GM21723 (cell line): ENCODE results near the gene ENAH.
"Not testable (repeated sequence)": the region's sequence is repeated elsewhere in the genome, so short reads cannot be mapped to it uniquely, and the experiment has no call there.

Experiments used
- ATAC-seq: cut with Tn5 transposase; IDR thresholded peaks from one replicate; pipeline ENCODE4 v1.9.1; 2021; ENCODE audit warnings: mild to moderate bottlenecking, moderate library complexity; ENCODE audit not compliant: unreplicated experiment

ENAH gene

GRCh38 chr1:225652729-225653462, at the start of gene ENAH:
ENAH (minus strand) TSS chr1:225653123; CDS start chr1:225652690, 433 bp downstream.
- peak; percentile 69 for ATAC-seq

DNA sequence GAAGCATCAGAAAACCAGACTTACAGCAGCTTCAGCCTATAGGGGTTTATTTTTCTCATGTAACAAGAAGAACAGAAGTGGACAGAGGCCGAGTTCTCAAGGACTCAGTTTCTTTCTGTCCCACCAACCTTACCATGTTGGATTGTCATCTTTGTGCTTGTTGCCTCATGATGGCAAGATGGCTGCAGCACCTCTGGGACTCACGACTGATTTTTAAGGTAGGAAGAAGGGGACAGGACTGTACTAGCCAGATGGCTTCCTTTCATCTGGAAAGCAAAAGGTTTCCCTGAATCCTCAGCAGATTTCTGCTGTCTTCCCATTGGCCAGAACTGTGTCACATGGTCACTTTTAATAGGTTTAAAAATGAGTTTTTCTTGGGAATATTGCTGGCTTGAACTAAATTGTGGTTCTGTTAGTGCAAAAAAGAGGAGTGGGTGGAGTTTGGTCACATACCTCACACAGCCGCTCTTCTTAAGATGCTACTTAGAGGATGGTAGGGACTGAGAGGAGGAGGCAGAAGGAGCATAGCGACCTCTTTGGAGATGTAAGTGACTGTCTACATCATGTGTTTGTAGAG, 48.1 kb upstream of the ENAH start:
- ATAC-seq, result no peak

DNA sequence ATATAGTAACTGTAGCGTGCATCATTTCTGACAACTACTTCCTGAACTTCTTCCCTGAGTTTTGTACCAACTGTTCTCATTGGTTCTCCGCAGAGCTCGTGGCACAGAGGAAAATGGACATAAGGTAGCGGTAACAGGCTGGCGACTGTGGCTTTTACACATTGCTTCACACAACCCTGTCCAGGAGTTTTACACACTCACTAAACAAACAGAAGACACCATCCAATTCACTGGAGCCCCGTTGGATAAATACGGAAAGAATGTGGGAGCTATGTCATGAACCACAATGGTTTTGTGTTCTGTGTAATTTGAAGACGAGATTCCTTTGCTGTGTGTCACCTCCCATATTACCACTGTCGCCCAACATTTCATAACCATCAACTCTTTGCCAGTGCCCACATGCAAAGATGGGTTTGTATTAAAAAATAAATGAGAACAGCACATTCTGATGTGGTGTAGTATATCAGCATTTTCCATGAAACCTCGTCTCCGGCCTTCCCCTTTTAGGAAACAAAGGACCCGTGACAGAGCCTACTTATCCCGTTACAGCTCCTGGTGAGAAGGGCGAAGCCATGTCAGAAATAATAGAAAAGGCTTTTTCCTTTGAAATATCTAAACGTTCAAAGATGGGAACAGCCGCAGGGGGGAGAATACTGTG, 47.4 kb upstream of the ENAH start:
- ATAC-seq, result no peak

DNA sequence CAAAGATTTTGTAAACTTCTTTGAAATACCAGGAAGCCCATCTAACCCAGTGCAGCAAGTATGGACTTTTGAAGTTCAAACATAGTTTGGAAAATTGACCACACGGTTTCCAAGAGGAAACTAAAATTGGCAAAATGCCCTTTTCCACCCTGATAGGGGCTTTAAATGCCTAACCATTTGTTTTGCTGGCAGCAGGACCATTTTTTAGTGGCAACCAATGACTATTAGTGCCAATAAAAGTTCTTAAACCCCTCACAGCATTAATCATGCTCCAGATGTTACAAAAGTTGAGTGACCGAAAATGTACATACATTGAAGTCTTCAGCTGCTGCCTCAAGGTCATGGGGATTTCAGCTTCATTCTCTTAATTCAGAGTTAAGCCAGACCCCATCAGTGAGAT, 46.4 kb upstream of the ENAH start:
- ATAC-seq, result no peak

GRCh38 chr1:225698194-225698593, 45.3 kb upstream of the ENAH start:
- ATAC-seq, result not testable (repeated sequence)

GRCh38 chr1:225697428-225697827, 44.5 kb upstream of the ENAH start:
- ATAC-seq, result no peak

DNA sequence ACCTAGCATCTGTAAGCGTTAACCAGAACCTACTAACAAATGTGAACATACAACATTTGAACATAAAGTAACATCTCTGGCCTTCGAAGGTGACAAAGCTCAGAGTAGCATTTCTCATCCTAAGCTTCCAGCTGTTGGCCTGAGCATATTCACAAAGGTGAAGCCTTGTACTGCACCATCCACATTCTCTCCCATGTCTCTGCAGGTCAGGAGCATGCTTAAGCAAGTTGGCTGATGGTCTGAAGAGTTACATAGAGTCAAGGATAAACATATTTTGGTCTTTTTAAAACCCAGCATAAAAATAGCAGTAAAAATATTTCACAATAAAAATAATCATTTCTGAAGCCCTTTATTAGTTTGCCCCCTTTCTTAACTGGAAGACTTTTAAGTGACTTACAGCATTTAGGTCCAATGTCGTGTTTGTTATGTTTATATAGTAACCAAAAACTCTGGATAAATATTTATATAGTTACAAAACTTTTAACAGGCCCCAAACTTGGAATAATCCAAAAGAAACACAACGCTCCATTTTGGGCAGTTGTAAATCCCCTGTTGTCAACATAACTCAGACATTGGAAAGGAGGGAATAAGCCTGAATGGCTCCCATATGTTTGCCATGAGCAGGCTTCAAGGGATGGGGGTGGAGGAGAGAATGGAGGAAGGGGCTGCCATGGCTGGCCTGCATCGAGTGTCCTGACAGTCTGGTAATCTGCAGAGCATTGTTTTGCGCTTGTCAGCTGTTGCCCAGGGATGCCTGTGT, 42.8 kb upstream of the ENAH start:
- no peak for ATAC-seq

DNA sequence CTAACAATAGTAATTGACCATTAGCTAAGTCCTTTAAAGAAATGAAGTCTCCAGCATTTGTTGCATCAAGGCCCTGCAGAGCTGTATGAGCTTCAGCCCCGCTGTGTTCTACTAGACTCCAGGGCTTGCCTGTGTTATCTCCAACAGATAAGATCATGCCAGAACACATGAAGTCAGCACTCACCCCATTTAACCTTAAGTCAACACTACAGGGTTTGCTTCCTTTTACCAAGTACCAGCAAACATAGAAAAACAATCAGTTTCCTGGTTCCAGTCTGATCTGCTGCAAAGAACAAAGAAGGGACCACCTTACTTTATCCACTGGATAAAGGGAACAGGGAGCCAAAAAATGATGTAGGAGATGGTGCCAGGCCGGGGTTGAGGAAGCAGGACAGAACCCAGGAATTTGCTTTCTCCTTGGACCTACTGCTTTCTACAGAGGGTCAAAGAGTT, 41.3 kb upstream of the ENAH start:
- ATAC-seq, result no peak

- ATAC-seq, result not testable (repeated sequence)
Observed at GRCh38 chr1:225693697-225694096, 40.8 kb upstream of the ENAH start.

- no peak for ATAC-seq
Observed at GRCh38 chr1:225693085-225693696, 40.3 kb upstream of the ENAH start.

DNA sequence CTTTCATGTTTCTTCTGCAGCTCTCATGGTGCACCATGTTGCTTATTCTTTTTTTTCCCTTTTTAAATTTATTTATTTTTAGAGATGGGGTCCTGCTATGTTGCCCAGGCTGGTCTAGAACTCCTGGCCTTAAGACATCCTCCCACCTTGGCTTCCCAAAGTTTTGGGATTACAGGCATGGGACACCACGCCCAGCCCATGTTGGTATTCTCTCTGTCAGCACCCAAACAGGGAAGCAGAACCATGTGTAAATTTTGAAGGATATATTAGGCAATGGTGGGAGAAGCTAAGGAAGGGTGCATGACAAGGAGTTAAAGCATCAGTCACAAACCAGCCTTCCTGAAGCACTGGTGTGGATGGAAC, 39.6 kb upstream of the ENAH start:
- no peak for ATAC-seq

DNA sequence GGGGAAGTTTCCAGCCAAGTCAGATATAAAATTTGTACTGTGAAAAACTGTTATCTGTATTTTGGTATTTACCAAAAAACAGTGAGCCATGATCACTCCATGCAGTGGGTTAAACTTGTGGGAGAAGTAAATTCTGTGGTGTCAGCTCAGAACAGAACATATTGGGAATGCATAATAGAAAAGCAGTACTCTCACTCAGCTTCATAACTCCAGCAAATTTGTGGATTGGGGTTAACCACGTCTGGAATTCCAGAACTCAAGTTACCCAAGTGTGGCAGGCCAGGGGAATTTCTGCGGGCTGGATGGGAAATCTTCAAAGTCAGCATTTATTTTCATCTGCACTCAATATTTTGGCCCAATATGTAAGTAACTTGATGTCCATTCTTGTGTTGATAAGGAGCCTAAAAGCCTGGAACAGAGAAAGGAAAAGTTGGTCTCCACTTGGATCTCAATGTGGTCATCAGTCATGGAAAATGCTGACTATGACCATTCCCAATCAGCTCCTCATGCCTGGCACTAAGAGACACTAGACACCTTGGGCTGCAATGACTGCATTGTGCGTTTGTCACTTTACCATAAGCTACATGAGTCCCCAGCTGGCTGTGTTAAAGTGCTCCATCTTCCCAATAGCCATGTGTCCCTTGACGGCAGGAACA, 39.1 kb upstream of the ENAH start:
- ATAC-seq, result no peak

GRCh38 chr1:225691377-225691776, 38.5 kb upstream of the ENAH start:
- ATAC-seq, result no peak

DNA sequence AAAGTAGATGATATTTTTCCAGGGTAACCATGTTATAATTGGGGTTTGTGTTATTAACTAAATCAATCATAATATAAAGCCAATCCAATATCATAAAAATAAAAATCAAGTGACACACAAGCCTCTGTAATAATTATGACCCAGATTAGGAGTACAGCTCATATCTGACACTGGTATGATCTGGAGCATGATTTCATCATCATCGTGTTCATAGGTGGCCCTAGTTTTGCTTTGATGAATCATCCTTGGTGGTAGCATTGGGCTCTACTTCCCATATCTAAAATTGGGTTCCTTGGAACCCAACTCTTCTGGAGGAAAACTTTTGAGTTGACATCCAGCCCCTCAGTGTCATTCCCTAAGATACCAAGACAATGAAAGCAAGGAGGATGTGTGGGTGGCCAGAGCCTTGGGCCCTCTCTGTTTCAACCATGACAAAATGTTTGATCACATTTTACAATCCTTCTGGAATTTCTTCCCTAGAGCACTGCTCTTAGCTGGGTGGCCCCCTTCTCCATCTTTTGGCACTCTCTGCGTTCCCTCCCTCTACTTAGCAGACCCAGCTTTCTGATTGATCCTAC, 37.0 kb upstream of the ENAH start:
- ATAC-seq, result no peak

GRCh38 chr1:225688345-225688744, 35.4 kb upstream of the ENAH start:
- ATAC-seq, result no peak

GRCh38 chr1:225685476-225686176, 32.7 kb upstream of the ENAH start:
- ATAC-seq, result no peak

DNA sequence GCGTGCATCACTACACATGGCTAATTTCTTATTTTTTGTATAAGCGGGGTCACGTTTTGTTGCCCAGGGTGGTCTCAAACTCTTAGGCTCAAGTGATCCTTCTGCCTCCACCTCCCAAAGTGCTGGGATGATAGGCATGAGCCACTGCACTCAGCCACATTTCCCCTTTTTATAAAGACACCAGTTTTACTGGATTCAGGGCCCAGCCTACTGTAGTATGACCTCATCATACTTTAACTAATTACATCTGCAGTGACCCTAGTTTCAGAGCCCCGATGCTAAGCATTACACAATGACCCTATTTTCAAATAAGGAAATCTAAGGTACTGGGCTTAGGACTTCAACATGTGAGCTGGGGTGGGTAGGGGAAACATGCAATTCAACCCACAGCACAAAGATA, 31.8 kb upstream of the ENAH start:
- ATAC-seq, result no peak

DNA sequence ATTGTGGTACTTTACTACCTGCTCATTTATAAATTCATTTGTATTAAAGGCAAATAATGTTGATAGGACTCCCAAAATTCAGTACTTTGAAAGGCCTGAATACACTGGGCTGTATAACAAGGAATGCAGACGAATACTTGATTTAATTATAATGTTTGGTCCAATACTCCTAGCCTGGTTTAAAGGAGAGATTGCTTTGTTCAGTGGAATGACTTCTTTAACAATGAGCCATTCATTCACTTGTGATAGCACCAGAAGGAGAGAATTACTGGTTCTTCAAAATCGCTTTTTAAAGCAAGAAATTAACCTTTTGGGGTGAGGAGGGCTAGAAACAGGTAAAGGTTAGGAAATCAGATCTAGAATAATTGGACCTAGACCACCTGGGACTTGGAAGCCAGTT, 28.3 kb upstream of the ENAH start:
- ATAC-seq, result no peak

DNA sequence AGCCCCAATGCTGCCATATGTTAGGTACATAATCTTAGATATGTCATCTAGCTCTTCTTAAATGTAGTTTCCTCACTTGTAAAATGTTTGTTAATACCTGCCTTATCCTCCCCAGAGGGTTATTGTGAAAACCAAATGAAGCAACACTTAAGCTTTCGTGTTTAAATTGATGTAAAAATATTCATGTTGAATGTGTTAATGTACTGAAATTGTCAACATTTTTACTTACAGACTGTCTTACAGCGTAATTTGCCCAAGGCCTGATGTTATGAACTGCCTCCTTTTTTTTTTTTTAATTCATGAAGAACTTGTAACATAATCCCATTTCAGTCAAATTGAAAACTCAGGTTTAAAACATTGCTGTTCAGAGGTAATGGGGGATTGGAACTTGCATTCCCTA, 25.6 kb upstream of the ENAH start:
- no peak for ATAC-seq
